H1 (cell line): ENCODE measurements around the gene BTBD1. TPM values are rescaled to one million over a fixed set of nuclear protein-coding genes. Genes with fewer than 3 reads are reported as not detected.

Experiments used
- CTCF ChIA-PET: fragments of 300-600 bp; sonication (Branson Sonifier 250); formaldehyde crosslinking; loops from one replicate; lab custom pipeline; 2021; ENCODE audit not compliant: partially characterized antibody; lab: Charles Lee
- POLR2A ChIA-PET: fragments of 300-600 bp; sonication (Branson Sonifier 250); formaldehyde crosslinking; loops from one replicate; lab custom pipeline; 2021; ENCODE audit warnings: inconsistent platforms; ENCODE audit not compliant: partially characterized antibody; lab: Charles Lee
- DNase-seq, 2 experiments: peaks; one replicate each; pipeline versions ENCODE4 v3.0.0 to v3.0.0-alpha.2; 2010 to 2022; ENCODE audit warnings: low spot score in 2 of 2, low read depth in 1 of 2, mixed read lengths in 1 of 2
- FAIRE-seq: peaks from 2 replicates; lab custom pipeline; 2011; peaks lifted over from hg19 to GRCh38; lab: Jason Lieb, UNC
- H2AFZ ChIP-seq: 2 replicates; pipeline ENCODE4 v1.8.1; 2012; ENCODE audit warnings: low read length, inconsistent platforms
- H2AK5ac ChIP-seq: 2 replicates; pipeline ENCODE4 v1.6.1; 2013; ENCODE audit warnings: low read depth, low read length
- H2BK120ac ChIP-seq: replicated peaks from 2 replicates; pipeline ENCODE3; 2013; ENCODE audit warnings: low read depth, low read length, inconsistent platforms
- H2BK12ac ChIP-seq: 2 replicates; pipeline ENCODE4 v1.6.1; 2013; ENCODE audit warnings: low read depth, low read length
- H2BK15ac ChIP-seq: 2 replicates; pipeline ENCODE4 v1.6.1; 2013; ENCODE audit warnings: low read length
- H2BK20ac ChIP-seq: 2 replicates; pipeline ENCODE4 v1.6.1; 2013; ENCODE audit warnings: low read length
- H2BK5ac ChIP-seq: 2 replicates; pipeline ENCODE4 v1.6.1; 2013; ENCODE audit warnings: low read depth, low read length
- H3K14ac ChIP-seq: 2 replicates; pipeline ENCODE4 v1.6.1; 2013; ENCODE audit warnings: inconsistent platforms; ENCODE audit not compliant: insufficient read length
- H3K18ac ChIP-seq: 2 replicates; pipeline ENCODE4 v1.6.1; 2013; ENCODE audit warnings: low read length; ENCODE audit errors: extremely low read depth
- H3K23ac ChIP-seq: 2 replicates; pipeline ENCODE4 v1.6.1; 2013; ENCODE audit warnings: inconsistent platforms; ENCODE audit not compliant: insufficient read length
- H3K23me2 ChIP-seq: 2 replicates; pipeline ENCODE4 v1.6.1; 2013; ENCODE audit warnings: low read depth, low read length
- H3K27ac ChIP-seq: 2 replicates; pipeline ENCODE4 v1.6.1; 2011; ENCODE audit warnings: low read depth, low read length, inconsistent platforms
- H3K27me3 ChIP-seq, 4 experiments: replicated peaks in 1 of 4; 1 replicate in 1 of 4; 2 replicates in 3 of 4; pipeline versions ENCODE4 v1.6.1 to v1.8.1; 2011 to 2013; ENCODE audit warnings: low read length in 3 of 4, mild to moderate bottlenecking in 3 of 4, inconsistent platforms in 2 of 4, mixed read lengths in 2 of 4, moderate library complexity in 1 of 4; ENCODE audit not compliant: control insufficient read depth in 3 of 4, insufficient read depth in 3 of 4; ENCODE audit errors: extremely low read depth in 1 of 4
- H3K36me3 ChIP-seq, 4 experiments: 2 replicates each; pipeline versions ENCODE4 v1.6.1 to v1.8.1; 2011 to 2013; ENCODE audit warnings: mild to moderate bottlenecking in 4 of 4, low read length in 3 of 4, moderate library complexity in 2 of 4, control low read depth in 1 of 4, inconsistent platforms in 1 of 4; ENCODE audit not compliant: insufficient read depth in 4 of 4, control insufficient read depth in 2 of 4
- H3K4ac ChIP-seq: replicated peaks from 2 replicates; pipeline ENCODE3; 2013; ENCODE audit warnings: low read length, low read depth, mixed read lengths, inconsistent platforms; ENCODE audit not compliant: insufficient read length
- H3K4me1 ChIP-seq, 4 experiments: replicated peaks in 1 of 4; 1 replicate in 1 of 4; 2 replicates in 3 of 4; pipeline versions ENCODE4 v1.6.1 to v1.8.1; 2011 to 2013; ENCODE audit warnings: low read length in 3 of 4, inconsistent platforms in 2 of 4, mixed read lengths in 1 of 4; ENCODE audit not compliant: insufficient read depth in 4 of 4, control insufficient read depth in 3 of 4
- H3K4me2 ChIP-seq, 2 experiments: 2 replicates each; pipeline versions ENCODE4 v1.6.1 to v1.8.1; 2011 to 2013; ENCODE audit warnings: low read depth in 2 of 2, low read length in 2 of 2, control low read depth in 1 of 2, inconsistent platforms in 1 of 2, mild to moderate bottlenecking in 1 of 2; ENCODE audit not compliant: insufficient read depth in 1 of 2
- H3K4me3 ChIP-seq, 4 experiments: fragments of 200-600, 300-600 bp in 1 of 4; sonication (generic), shearing (Covaris generic), sonication (Bioruptor Twin) in 1 of 4; 2 replicates each; pipeline versions ENCODE4 v1.5.1 to v1.8.1; 2011 to 2016; ENCODE audit warnings: low read length in 4 of 4, low read depth in 3 of 4, control low read depth in 2 of 4, inconsistent platforms in 2 of 4, mild to moderate bottlenecking in 2 of 4, mixed read lengths in 1 of 4, moderate library complexity in 1 of 4; ENCODE audit not compliant: insufficient read depth in 2 of 4; ENCODE audit errors: extremely low read depth in 1 of 4
- H3K56ac ChIP-seq: replicated peaks from 2 replicates; pipeline ENCODE3; 2013; ENCODE audit warnings: low read depth, mild to moderate bottlenecking, mixed read lengths, low read length, inconsistent platforms; ENCODE audit not compliant: insufficient read length
- H3K79me1 ChIP-seq: 2 replicates; pipeline ENCODE4 v1.6.1; 2013; ENCODE audit warnings: low read depth, low read length, control low read depth
- H3K79me2 ChIP-seq, 2 experiments: 2 replicates each; pipeline versions ENCODE4 v1.6.1 to v1.8.1; 2012 to 2013; ENCODE audit warnings: low read length in 2 of 2, mild to moderate bottlenecking in 2 of 2, inconsistent platforms in 1 of 2; ENCODE audit not compliant: insufficient read depth in 2 of 2, control insufficient read depth in 1 of 2
- H3K9ac ChIP-seq, 4 experiments: replicated peaks in 1 of 4; 1 replicate in 1 of 4; 2 replicates in 3 of 4; pipeline versions ENCODE4 v1.6.1 to v1.8.1; 2011 to 2013; ENCODE audit warnings: low read depth in 3 of 4, low read length in 3 of 4, control low read depth in 2 of 4, mild to moderate bottlenecking in 2 of 4, moderate library complexity in 2 of 4, inconsistent platforms in 1 of 4; ENCODE audit errors: extremely low read depth in 1 of 4
- H3K9me3 ChIP-seq, 2 experiments: 2 replicates each; pipeline versions ENCODE4 v1.6.1 to v1.8.1; 2012 to 2013; ENCODE audit warnings: mild to moderate bottlenecking in 2 of 2, moderate library complexity in 2 of 2, control low read depth in 1 of 2, inconsistent platforms in 1 of 2, low read depth in 1 of 2, low read length in 1 of 2, mixed read lengths in 1 of 2; ENCODE audit not compliant: insufficient read depth in 2 of 2
- H4K20me1 ChIP-seq, 2 experiments: replicated peaks in 1 of 2; 2 replicates each; pipeline versions ENCODE3 to v1.8.1; 2011 to 2013; ENCODE audit warnings: inconsistent platforms in 2 of 2, low read length in 2 of 2, mild to moderate bottlenecking in 1 of 2; ENCODE audit not compliant: insufficient read depth in 2 of 2, control insufficient read depth in 1 of 2
- H4K5ac ChIP-seq: 2 replicates; pipeline ENCODE4 v1.6.1; 2013; ENCODE audit warnings: low read length, low read depth, mixed read lengths, inconsistent platforms; ENCODE audit not compliant: insufficient read length
- H4K8ac ChIP-seq: 2 replicates; pipeline ENCODE4 v1.8.0; 2013; ENCODE audit warnings: mild to moderate bottlenecking, moderate library complexity, low read length, inconsistent platforms; ENCODE audit not compliant: insufficient read depth; ENCODE audit errors: extremely low read depth
- H4K91ac ChIP-seq: replicated peaks from 2 replicates; pipeline ENCODE3; 2013; ENCODE audit warnings: low read length, mixed read lengths, inconsistent platforms; ENCODE audit not compliant: insufficient read length
- CTCF ChIP-seq, 3 experiments: IDR thresholded peaks; 1 replicate in 2 of 3; 2 replicates in 1 of 3; pipeline versions ENCODE4 v1.5.1 to v1.6.1; 2011; ENCODE audit warnings: low read length in 3 of 3, mild to moderate bottlenecking in 3 of 3, inconsistent platforms in 2 of 3, low read depth in 1 of 3, moderate library complexity in 1 of 3; ENCODE audit not compliant: insufficient read depth in 1 of 3; ENCODE audit errors: control extremely low read depth in 1 of 3
- EP300 ChIP-seq, 2 experiments: IDR thresholded peaks; 1 replicate in 1 of 2; 2 replicates in 1 of 2; pipeline ENCODE4 v1.6.1; 2011 to 2012; ENCODE audit warnings: low read depth in 2 of 2, low read length in 2 of 2, mild to moderate bottlenecking in 2 of 2, borderline replicate concordance in 1 of 2, inconsistent platforms in 1 of 2, moderate library complexity in 1 of 2
- EZH2 ChIP-seq: fragments of 200-600 bp; sonication (generic); IDR thresholded peaks from 2 replicates; pipeline ENCODE4 v1.7.1; 2012; ENCODE audit warnings: low read depth, mild to moderate bottlenecking, moderate library complexity, low read length, inconsistent platforms; ENCODE audit not compliant: severe bottlenecking
- GTF2F1 ChIP-seq: IDR thresholded peaks from 2 replicates; pipeline ENCODE4 v1.6.1; 2012; ENCODE audit warnings: low read depth, low read length, improper control_type of control experiment, borderline replicate concordance
- SIX5 ChIP-seq: IDR thresholded peaks from 2 replicates; pipeline ENCODE4 v1.6.1; 2011; ENCODE audit warnings: mild to moderate bottlenecking, low read depth, low read length
- SRF ChIP-seq: IDR thresholded peaks from 2 replicates; pipeline ENCODE4 v1.6.1; 2011; ENCODE audit warnings: mild to moderate bottlenecking, low read depth, low read length, moderate library complexity
- WGBS, 2 experiments: shearing (Covaris generic) in 1 of 2; methylation state at CpG; one replicate each; pipeline versions ENCODE4 v1.1.6 to v1.1.7; 2013 to 2015; ENCODE audit warnings: low lambda C conversion rate in 2 of 2, mixed read lengths in 2 of 2, inconsistent platforms in 1 of 2, low coverage in 1 of 2, missing lambda C conversion rate in 1 of 2; ENCODE audit not compliant: insufficient replicate concordance in 2 of 2, insufficient coverage in 1 of 2, insufficient read length in 1 of 2; ENCODE audit errors: extremely low coverage in 1 of 2, missing lambda C conversion rate in 1 of 2; 5-methylcytosine and 5-hydroxymethylcytosine counted together
- polyA plus RNA-seq, 7 experiments: library from polyadenylated mRNA; depleted of rRNA in 3 of 7; stranded (reverse) in 5 of 7; unstranded in 2 of 7; fragments of >200 nt in 5 of 7; fragments of 200-250 nt in 2 of 7; gene quantifications; 1 replicate in 5 of 7; 2 replicates in 1 of 7; 4 replicates in 1 of 7; pipeline versions ENCODE4 v1.2.1 to v1.2.3, GENCODE V29; 2011 to 2013; ENCODE audit warnings: missing spikeins in 2 of 7, mixed read lengths in 2 of 7
- total RNA-seq: library from RNA; stranded (reverse); fragmentation: NEBNext Ultra II Directional; extraction: Animal tissue kit (Norgen Biotek cat#: 25700); gene quantifications from 2 replicates; pipeline ENCODE4 v1.2.1, GENCODE V29; 2021

The BTBD1 gene
- total and polyA plus RNA-seq, 2 of the 8 experiments (the other 6 are each of a cell fraction or from before 2014, with no cell fraction given): 18.6 to 39.5 TPM

GRCh38 chr15:82999426-82999825 lies 67.6 kb downstream of the BTBD1 start:
- DNase-seq: peak in 1 of 2 experiments; percentile 7
- H3K56ac ChIP-seq: no peak overlapping the region
- POLR2A ChIA-PET: no interaction called here
- H3K4me2 ChIP-seq: no peak overlapping the region
- no peak overlapping the region for H4K8ac ChIP-seq
- peaks cover 0 to 3% of the 10 kb centered on the region in 2 experiments; a peak in 1 of 4 replicates for H3K9me3 ChIP-seq
- WGBS, 2 experiments: 96% methylated on average over 6 of the region's 6 CpGs; no CpG with 5 or more reads in 1 of the 2 experiments
- CTCF ChIA-PET: interaction anchor here (0.6 to 2.4 kb wide), 17 partner anchors 12 to 457 kb away, joined by 3 to 27 read pairs (median 4); partner anchors contain the start of genes C15orf40 and RAMAC
- H2BK120ac ChIP-seq: no peak overlapping the region
- no peak overlapping the region for H3K9ac ChIP-seq
- no peaks in the 10 kb centered on the region for H3K27me3 ChIP-seq
- no peak overlapping the region for H2BK5ac ChIP-seq
- H3K23ac ChIP-seq: no peak overlapping the region
- no peak overlapping the region for H2AK5ac ChIP-seq
- no peak overlapping the region for H4K5ac ChIP-seq
- peaks cover 0 to 2% (median 0%) of the 10 kb centered on the region in 4 experiments; a peak in 1 of 7 replicates for H3K4me1 ChIP-seq
- TF ChIP-seq SRF: no peak
- TF ChIP-seq CTCF (IDR thresholded peaks at IDR 0.05; ENCODE audit: control extremely low read depth in 1 of 3, insufficient read depth in 1 of 3, low read depth in 1 of 3, low read length in 3 of 3): no peak
- no peak for TF ChIP-seq SIX5
- no peak for TF ChIP-seq EP300 (IDR thresholded peaks at IDR 0.05; ENCODE audit: borderline replicate concordance in 1 of 2, low read depth in 2 of 2, low read length in 2 of 2)
- TF ChIP-seq GTF2F1: no peak
- TF ChIP-seq EZH2: no peak
- TF ChIP-seq, all 59 proteins: peak for 0
- Histone ChIP-seq H3K18ac (no peak overlapping the region), H4K91ac (no peak overlapping the region), H3K4ac (no peak overlapping the region), H3K27ac (no peak overlapping the region), H3K79me2 (no peaks in the 10 kb centered on the region), H3K36me3 (no peaks in the 10 kb centered on the region), H3K14ac (no peak overlapping the region), H2BK20ac (no peak overlapping the region), H2AFZ (no peak overlapping the region), H3K23me2 (no peaks in the 10 kb centered on the region), H4K20me1 (no peaks in the 10 kb centered on the region), H2BK15ac (no peak overlapping the region), H3K4me3 (no peak overlapping the region), H3K79me1 (no peaks in the 10 kb centered on the region), H2BK12ac (no peak overlapping the region)
- FAIRE-seq: no peak
